GM12873 (cell line): Measurements from ENCODE around the gene CTNNA3.
A peak's percentile ranks its signal among the peaks of the same experiment; 100 is the strongest.

Source experiments
- CTCF ChIP-seq: IDR thresholded peaks from 2 replicates; pipeline ENCODE4 v1.5.1; 2012; ENCODE audit warnings: low read depth, mild to moderate bottlenecking, moderate library complexity, low read length, control low read depth; ENCODE audit not compliant: insufficient read depth; ENCODE audit errors: missing control alignments

CTNNA3 gene

GRCh38 chr10:67549390-67549789, 146.6 kb downstream of the CTNNA3 start:
- TF ChIP-seq CTCF = no peak

- no peak for TF ChIP-seq CTCF
Observed at GRCh38 chr10:67541411-67541810, 154.6 kb downstream of the CTNNA3 start.

- TF ChIP-seq CTCF = no peak
Observed at GRCh38 chr10:67539312-67539711, 156.7 kb downstream of the CTNNA3 start.

GRCh38 chr10:67537906-67538305, 158.1 kb downstream of the CTNNA3 start:
- TF ChIP-seq CTCF = no peak

GRCh38 chr10:67533376-67533775, 162.6 kb downstream of the CTNNA3 start:
- no peak for TF ChIP-seq CTCF

GRCh38 chr10:67530990-67531389, 165.0 kb downstream of the CTNNA3 start:
- peak; percentile 31 for TF ChIP-seq CTCF

GRCh38 chr10:67527351-67527750, 168.6 kb downstream of the CTNNA3 start:
- no peak for TF ChIP-seq CTCF
